ENCODE results near the gene RRP12.
"Not testable (repeated sequence)": the region's sequence is repeated elsewhere in the genome, so short reads cannot be mapped to it uniquely, and the experiment has no call there.

Gene RRP12

GRCh38 chr10:97412891-97413304 is 11.8 kb upstream of the RRP12 start:
- in situ Hi-C loops (cut with HindIII; ENCODE audit: low pct_ligation_motif_present, low pct_unique_long_range_greater_than_20kb, low sequenced_read_pairs) = no loop called here
- DNase-seq = no peak

DNA sequence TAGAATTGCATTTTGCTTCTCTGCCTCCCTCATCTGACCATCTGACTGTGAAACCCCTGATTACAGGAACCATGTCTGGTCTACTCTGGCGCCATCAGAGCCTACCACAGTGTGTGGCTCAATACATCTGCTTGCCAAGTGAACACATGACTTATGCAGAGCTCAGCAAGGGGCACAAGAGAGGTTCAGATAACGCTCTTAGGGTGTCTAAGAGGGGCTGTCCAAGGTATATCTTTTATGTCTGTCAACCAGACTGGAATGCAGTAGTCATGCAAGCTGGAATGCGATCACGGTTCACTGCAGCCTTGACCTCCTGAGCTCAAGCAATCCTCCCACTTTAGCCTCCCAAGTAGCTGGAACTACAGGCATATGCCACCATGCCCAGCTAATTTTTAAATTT is 10.3 kb upstream of the RRP12 start:
- DNase-seq = peak; percentile 84
- in situ Hi-C loops (cut with HindIII; ENCODE audit: low pct_ligation_motif_present, low pct_unique_long_range_greater_than_20kb, low sequenced_read_pairs) = no loop called here

- no peak for DNase-seq
- in situ Hi-C loops (cut with HindIII; ENCODE audit: low pct_ligation_motif_present, low pct_unique_long_range_greater_than_20kb, low sequenced_read_pairs) = no loop called here
Observed at GRCh38 chr10:97408496-97408992, 7.4 kb upstream of the RRP12 start.

GRCh38 chr10:97407952-97408248 is 6.8 kb upstream of the RRP12 start:
- DNase-seq = no peak

GRCh38 chr10:97407211-97407951 is 6.2 kb upstream of the RRP12 start:
- DNase-seq = peak; percentile 88
- in situ Hi-C loops (cut with HindIII; ENCODE audit: low pct_ligation_motif_present, low pct_unique_long_range_greater_than_20kb, low sequenced_read_pairs) = no loop called here

More at GRCh38 chr10:97407952-97408248, 6.8 kb upstream of the RRP12 start:
- in situ Hi-C loops (cut with HindIII; ENCODE audit: low pct_ligation_motif_present, low pct_unique_long_range_greater_than_20kb, low sequenced_read_pairs) = no loop called here

DNA sequence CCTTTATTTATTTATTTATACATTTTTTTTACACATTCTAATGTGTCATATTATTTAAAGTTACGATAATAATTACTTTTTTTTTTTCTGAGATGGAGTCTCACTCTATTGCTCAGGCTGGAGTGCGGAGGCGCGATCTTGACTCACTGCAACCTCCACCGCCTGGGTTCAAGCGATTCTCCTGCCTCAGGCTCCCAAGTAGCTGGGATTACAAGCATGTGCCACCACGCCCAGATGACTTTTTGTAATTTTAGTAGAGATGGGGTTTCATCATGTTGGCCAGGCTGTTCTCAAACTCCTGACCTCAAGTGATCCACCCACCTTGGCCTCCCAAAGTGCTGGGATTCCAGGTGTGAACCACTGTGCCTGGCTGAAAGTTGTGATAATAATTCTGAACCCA is 5.3 kb upstream of the RRP12 start:
- DNase-seq; in situ Hi-C loops (cut with HindIII; ENCODE audit: low pct_ligation_motif_present, low pct_unique_long_range_greater_than_20kb, low sequenced_read_pairs): not testable (repeated sequence)

GRCh38 chr10:97406064-97406463 is 4.9 kb upstream of the RRP12 start:
- DNase-seq = no peak
- in situ Hi-C loops (cut with HindIII; ENCODE audit: low pct_ligation_motif_present, low pct_unique_long_range_greater_than_20kb, low sequenced_read_pairs) = no loop called here

GRCh38 chr10:97404044-97404443 is 2.9 kb upstream of the RRP12 start:
- no peak for DNase-seq
- in situ Hi-C loops (cut with HindIII; ENCODE audit: low pct_ligation_motif_present, low pct_unique_long_range_greater_than_20kb, low sequenced_read_pairs) = no loop called here

- DNase-seq = no peak
- in situ Hi-C loops (cut with HindIII; ENCODE audit: low pct_ligation_motif_present, low pct_unique_long_range_greater_than_20kb, low sequenced_read_pairs) = no loop called here
Observed at GRCh38 chr10:97401455-97401919, 347 bp upstream of the RRP12 start.

- in situ Hi-C loops (cut with HindIII; ENCODE audit: low pct_ligation_motif_present, low pct_unique_long_range_greater_than_20kb, low sequenced_read_pairs) = no loop called here
- DNase-seq = peak; percentile 85
Observed at GRCh38 chr10:97399843-97400545, 1.1 kb downstream of the RRP12 start.

- DNase-seq = no peak
- in situ Hi-C loops (cut with HindIII; ENCODE audit: low pct_ligation_motif_present, low pct_unique_long_range_greater_than_20kb, low sequenced_read_pairs) = no loop called here
Observed at GRCh38 chr10:97396056-97396455, 5.1 kb downstream of the RRP12 start.

DNA sequence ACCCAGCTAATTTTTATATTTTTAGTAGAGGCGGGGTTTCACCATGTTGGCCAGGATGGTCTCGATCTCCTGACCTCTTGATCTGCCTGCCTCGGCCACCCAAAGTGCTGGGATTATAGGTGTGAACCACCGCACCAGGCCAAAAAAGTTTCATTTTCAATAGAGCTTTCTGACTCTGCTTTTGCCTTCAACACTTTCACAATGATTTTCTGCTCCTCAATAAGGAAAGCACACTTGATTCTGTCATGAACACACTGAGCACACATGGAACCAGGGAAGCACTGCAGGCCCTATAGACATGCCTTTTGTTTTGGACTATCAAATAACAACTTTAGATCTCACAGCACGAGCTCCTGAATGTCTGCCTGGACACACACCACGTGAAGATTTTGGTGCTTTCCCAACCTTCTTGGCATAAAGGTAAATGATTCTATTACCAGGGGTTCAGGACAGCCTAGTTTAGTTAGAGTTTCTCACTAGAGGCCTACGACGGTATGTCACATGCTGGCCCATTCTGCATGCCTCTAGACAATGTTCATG is 8.0 kb downstream of the RRP12 start:
- in situ Hi-C loops (cut with HindIII; ENCODE audit: low pct_ligation_motif_present, low pct_unique_long_range_greater_than_20kb, low sequenced_read_pairs) = no loop called here
- no peak for DNase-seq

- no peak for DNase-seq
Observed at GRCh38 chr10:97390091-97390490, 11.0 kb downstream of the RRP12 start.

DNA sequence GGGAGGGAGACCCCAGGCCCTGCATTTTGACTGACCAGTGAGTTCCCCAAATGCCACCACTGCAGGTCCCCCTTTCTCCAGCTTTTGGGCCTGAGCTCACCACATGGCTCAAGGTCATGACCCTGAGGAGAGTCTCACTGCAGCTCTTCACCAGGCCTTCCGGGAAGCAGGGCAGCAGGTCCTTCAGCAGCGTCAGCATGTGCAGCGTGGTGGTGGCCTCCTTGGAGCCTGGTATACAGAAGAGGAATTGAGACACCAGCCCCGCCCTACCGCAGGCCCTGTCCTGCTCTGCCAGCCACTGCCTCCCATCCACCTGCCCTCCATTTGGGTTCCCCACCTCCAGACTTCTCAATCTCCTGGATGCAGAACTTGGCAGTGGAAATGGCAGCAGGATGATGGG is 13.0 kb downstream of the RRP12 start:
- DNase-seq = no peak
- in situ Hi-C loops (cut with HindIII; ENCODE audit: low pct_ligation_motif_present, low pct_unique_long_range_greater_than_20kb, low sequenced_read_pairs) = no loop called here

More at GRCh38 chr10:97390091-97390490, 11.0 kb downstream of the RRP12 start:
- in situ Hi-C loops (cut with HindIII; ENCODE audit: low pct_ligation_motif_present, low pct_unique_long_range_greater_than_20kb, low sequenced_read_pairs) = no loop called here

DNA sequence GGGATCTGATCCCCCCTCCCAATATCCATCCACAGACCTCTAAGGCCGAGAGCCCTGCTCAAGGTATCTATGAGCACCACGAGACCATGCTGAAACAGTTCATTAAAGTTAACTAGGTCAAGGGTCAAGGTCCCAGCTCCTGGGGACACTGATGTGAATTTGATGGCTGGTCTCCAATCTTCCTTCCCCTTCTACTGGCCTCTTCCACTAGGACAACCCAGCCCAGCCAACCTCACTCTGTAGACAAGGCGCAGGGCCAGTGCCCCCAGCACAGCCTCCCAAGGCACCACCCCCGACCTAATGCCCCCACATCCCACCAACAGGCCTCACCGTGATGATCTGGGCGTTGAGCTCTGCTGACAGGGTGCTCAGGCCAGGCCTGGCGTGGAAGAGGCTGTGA is 15.6 kb downstream of the RRP12 start:
- no peak for DNase-seq
- in situ Hi-C loops (cut with HindIII; ENCODE audit: low pct_ligation_motif_present, low pct_unique_long_range_greater_than_20kb, low sequenced_read_pairs) = no loop called here

GRCh38 chr10:97384641-97385040 is 16.5 kb downstream of the RRP12 start:
- in situ Hi-C loops (cut with HindIII; ENCODE audit: low pct_ligation_motif_present, low pct_unique_long_range_greater_than_20kb, low sequenced_read_pairs) = no loop called here

GRCh38 chr10:97384156-97384555 is 17.0 kb downstream of the RRP12 start:
- in situ Hi-C loops (cut with HindIII; ENCODE audit: low pct_ligation_motif_present, low pct_unique_long_range_greater_than_20kb, low sequenced_read_pairs) = no loop called here

More at GRCh38 chr10:97384641-97385040, 16.5 kb downstream of the RRP12 start:
- no peak for DNase-seq

DNA sequence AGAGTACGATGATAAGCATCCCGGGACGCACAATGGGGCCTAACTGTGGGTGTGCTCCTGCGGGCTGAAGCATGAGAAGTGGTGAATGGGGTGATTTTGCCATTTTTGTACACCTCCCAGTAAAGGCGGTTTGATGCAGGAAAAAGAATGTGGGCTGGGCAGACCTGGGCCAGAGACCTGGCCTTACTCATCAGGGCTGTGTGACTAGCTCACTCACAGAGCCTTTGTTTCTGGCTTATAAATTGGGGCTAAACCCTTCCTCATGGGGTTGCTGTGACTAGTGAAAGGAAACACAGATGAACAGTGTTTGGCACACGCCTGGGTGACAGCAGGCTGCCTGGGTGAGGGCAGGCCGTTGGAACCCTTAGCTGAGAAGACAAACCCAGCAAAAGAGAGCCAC is 18.0 kb downstream of the RRP12 start:
- in situ Hi-C loops (cut with HindIII; ENCODE audit: low pct_ligation_motif_present, low pct_unique_long_range_greater_than_20kb, low sequenced_read_pairs) = no loop called here
- DNase-seq = no peak

More at GRCh38 chr10:97384156-97384555, 17.0 kb downstream of the RRP12 start:
- DNase-seq = no peak

- DNase-seq = no peak
- in situ Hi-C loops (cut with HindIII; ENCODE audit: low pct_ligation_motif_present, low pct_unique_long_range_greater_than_20kb, low sequenced_read_pairs) = no loop called here
Observed at GRCh38 chr10:97381626-97382025, 19.5 kb downstream of the RRP12 start.

DNA sequence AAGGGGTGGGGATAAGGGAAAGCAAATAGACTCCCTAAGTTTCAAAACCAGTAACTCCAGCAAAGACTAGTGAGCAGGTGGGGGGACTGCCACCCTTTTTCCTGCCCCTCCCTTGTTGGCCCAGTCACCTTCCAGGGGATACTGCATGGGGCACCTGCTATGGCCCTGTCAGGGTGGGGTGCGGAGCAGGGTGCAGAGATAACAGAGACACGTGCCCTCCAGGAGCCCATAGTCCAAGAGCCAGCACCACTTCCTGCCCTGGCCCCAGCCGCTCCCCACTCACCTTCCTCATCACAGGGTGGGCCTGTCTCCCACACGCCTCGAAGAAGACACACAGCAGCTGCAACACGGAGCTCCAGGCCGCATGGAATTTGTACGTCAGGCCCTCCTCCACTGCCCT is 20.6 kb downstream of the RRP12 start:
- no peak for DNase-seq
- in situ Hi-C loops (cut with HindIII; ENCODE audit: low pct_ligation_motif_present, low pct_unique_long_range_greater_than_20kb, low sequenced_read_pairs) = no loop called here

Measured in ACHN (cell line).